Tibial nerve (tissue), 4 donors: ENCODE data around the gene BACH2. TPM values are rescaled to one million over a fixed set of nuclear protein-coding genes. Genes with fewer than 3 reads are reported as not detected.

Experiments
- DNase-seq, 2 donors: peaks; one replicate each; pipeline ENCODE4 v3.0.0-alpha.2; 2019; ENCODE audit warnings: low spot score in 2 of 2
- H3K27ac ChIP-seq, 4 donors: fragments of 200-600 bp; sonication (generic) in 3 of 4; one replicate each; pipeline ENCODE4 v1.5.1; 2017 to 2019; ENCODE audit warnings: mild to moderate bottlenecking in 1 of 4
- H3K27me3 ChIP-seq, 2 donors: fragments of 200-600 bp; sonication (generic) in 1 of 2; one replicate each; pipeline versions ENCODE4 v1.5.1 to v1.6.0; 2017 to 2019
- H3K36me3 ChIP-seq, 3 donors: fragments of 200-600 bp; sonication (generic); one replicate each; pipeline ENCODE4 v1.5.1; 2018 to 2019
- H3K4me1 ChIP-seq, 4 donors: fragments of 200-600 bp; sonication (generic) in 3 of 4; one replicate each; pipeline ENCODE4 v1.5.1; 2017 to 2019
- H3K4me3 ChIP-seq, 4 donors: fragments of 200-600 bp; sonication (generic) in 3 of 4; one replicate each; pipeline ENCODE4 v1.5.1; 2017 to 2019; ENCODE audit warnings: mild to moderate bottlenecking in 1 of 4, moderate library complexity in 1 of 4
- H3K9me3 ChIP-seq, 4 donors: fragments of 200-600 bp; sonication (generic) in 3 of 4; one replicate each; pipeline ENCODE4 v1.5.1; 2017 to 2019
- EP300 ChIP-seq, 2 donors: sonication (generic); formaldehyde crosslinking; IDR thresholded peaks; one replicate each; pipeline ENCODE4 v1.6.1; 2017; ENCODE audit warnings: antibody characterized with exemption in 2 of 2, mild to moderate bottlenecking in 1 of 2
- POLR2A ChIP-seq, 2 donors: fragments of 450-650 bp; IDR thresholded peaks; one replicate each; pipeline ENCODE4 v1.6.1; 2017; ENCODE audit warnings: antibody characterized with exemption in 2 of 2, mild to moderate bottlenecking in 2 of 2, moderate library complexity in 2 of 2
- WGBS, 2 donors: methylation state at CpG; one replicate each; pipeline ENCODE4 v1.1.5; 2018; 5-methylcytosine and 5-hydroxymethylcytosine counted together
- total RNA-seq, 4 donors: library from RNA; depleted of rRNA; stranded (reverse); fragments of >200 nt; gene quantifications; one replicate each; pipeline ENCODE4 v1.1.0, GENCODE V29; 2016
- TF ChIP-seq, protein P1 (sequence below), 5 experiments: fragments of 200-600 bp in 3 of 5; fragments of 450-650 bp in 2 of 5; sonication (generic) in 3 of 5; IDR thresholded peaks; one replicate each; pipeline ENCODE4 v1.5.1; 2016 to 2019; ENCODE audit warnings: antibody characterized with exemption in 5 of 5, mild to moderate bottlenecking in 3 of 5, moderate library complexity in 2 of 5

BACH2 gene
- total RNA-seq, 4 donors from 2014 or later = 4.4 to 11.1 (median 8.4) TPM

DNA sequence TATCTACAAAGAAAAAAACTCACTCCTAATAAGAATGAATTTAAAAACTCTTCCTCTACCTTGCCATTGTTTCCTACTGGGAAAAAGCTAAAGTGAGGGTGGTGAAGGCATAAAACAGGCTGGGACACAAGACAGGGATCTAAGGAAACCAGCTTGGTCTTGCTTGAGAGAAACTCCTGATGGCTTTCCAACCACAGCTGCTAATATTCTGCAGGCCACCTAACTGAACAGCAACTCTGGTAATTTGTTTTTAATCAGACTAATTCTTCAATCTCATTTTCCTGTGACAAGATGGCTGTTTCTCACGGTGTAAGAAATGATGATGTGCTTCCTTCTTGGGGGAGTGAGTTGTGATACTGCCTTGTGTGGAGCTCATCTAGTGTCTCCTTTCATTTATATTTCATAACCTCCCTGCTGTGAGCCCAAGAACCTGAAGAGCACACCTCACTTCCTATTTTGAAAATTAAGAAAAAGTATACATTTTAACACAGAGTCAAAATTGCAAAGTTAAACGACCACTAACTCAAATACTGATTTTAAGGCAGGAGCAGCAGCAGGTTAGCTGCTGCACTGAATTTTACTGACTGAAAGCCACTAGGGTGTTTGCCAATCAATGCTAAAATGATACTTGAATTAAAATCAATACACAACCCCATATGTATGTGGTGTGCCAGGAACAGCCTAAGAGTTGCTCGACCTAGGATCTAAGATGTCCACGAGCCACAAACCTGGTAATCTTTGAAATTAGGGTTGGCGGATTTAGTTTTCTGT, 58.0 kb downstream of the BACH2 start:
- H3K27me3 ChIP-seq = no peaks in the 10 kb centered on the region
- H3K27ac ChIP-seq = no peak overlapping the region
- TF ChIP-seq POLR2A (IDR thresholded peaks at IDR 0.05) (no peak), EP300 (IDR thresholded peaks at IDR 0.05) (no peak)
- TF ChIP-seq, protein P1, sequence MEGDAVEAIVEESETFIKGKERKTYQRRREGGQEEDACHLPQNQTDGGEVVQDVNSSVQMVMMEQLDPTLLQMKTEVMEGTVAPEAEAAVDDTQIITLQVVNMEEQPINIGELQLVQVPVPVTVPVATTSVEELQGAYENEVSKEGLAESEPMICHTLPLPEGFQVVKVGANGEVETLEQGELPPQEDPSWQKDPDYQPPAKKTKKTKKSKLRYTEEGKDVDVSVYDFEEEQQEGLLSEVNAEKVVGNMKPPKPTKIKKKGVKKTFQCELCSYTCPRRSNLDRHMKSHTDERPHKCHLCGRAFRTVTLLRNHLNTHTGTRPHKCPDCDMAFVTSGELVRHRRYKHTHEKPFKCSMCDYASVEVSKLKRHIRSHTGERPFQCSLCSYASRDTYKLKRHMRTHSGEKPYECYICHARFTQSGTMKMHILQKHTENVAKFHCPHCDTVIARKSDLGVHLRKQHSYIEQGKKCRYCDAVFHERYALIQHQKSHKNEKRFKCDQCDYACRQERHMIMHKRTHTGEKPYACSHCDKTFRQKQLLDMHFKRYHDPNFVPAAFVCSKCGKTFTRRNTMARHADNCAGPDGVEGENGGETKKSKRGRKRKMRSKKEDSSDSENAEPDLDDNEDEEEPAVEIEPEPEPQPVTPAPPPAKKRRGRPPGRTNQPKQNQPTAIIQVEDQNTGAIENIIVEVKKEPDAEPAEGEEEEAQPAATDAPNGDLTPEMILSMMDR (IDR thresholded peaks at IDR 0.05) = no peak
- no peaks in the 10 kb centered on the region for H3K36me3 ChIP-seq
- no peaks in the 10 kb centered on the region for H3K4me1 ChIP-seq
- WGBS, 2 donors = 72 to 76% methylated on average over 5 of the region's 5 CpGs
- H3K9me3 ChIP-seq = no peaks in the 10 kb centered on the region
- DNase-seq = no peak
- H3K4me3 ChIP-seq = no peak overlapping the region

DNA sequence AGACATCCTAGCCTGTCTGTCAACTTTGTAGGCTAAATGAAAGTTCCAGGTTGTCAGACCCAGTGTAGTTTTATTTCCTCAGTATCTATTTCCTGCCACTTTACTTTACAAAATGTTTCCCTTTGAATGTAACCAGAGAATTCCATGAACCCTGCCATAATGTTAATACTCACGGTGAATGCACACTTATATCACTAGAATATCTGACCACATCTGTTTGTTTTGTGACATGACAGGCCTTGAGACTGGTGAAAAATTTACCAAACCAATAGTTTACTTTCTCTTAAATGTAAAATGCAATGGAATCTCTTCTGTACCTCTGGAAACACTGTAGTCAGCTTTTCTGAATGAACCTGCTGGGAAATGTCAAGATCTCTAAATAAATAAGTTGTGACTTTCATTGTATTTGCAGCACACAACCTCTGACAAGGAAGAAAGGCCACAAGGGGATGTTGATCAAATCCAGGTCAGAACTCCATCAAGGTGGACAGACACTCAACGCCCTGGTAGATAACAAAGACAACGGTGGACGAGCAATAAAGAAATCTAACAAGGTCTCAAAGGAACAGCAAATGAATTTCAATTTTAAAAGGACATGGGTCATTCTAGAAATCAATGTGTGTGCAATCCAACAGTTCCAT, 59.2 kb downstream of the BACH2 start:
- H3K4me1 ChIP-seq = peaks cover 0 to 9% (median 0%) of the 10 kb centered on the region in 4 donors
- H3K27me3 ChIP-seq = no peaks in the 10 kb centered on the region
- TF ChIP-seq, protein P1 (IDR thresholded peaks at IDR 0.05) = no peak
- TF ChIP-seq POLR2A (IDR thresholded peaks at IDR 0.05) (no peak), EP300 (IDR thresholded peaks at IDR 0.05) (no peak)
- DNase-seq = no peak
- H3K27ac ChIP-seq = no peak overlapping the region
- no peaks in the 10 kb centered on the region for H3K36me3 ChIP-seq
- no peaks in the 10 kb centered on the region for H3K9me3 ChIP-seq
- H3K4me3 ChIP-seq = no peak overlapping the region
- 89 to 93% methylated on average over 4 of the region's 4 CpGs for WGBS, 2 donors

DNA sequence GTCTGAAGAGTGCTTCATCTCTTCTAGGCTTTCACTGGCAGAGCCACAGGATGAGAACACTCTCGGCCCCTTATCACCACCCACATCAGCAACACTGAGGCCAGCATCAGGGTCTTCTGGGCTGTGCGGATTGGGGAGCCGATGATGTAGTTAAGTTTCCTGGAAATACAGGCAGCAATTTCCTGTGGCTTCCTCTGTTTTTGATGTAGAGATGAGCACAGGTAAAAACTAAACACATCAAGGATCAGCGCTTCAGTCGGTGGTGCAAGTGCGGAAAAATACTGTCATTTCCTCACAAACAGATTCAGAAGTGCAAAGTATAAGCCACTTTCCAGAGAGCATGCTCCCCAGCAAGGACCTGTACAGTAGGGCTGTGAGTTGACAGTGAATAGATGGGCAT, 62.6 kb downstream of the BACH2 start:
- no peaks in the 10 kb centered on the region for H3K36me3 ChIP-seq
- no peaks in the 10 kb centered on the region for H3K27me3 ChIP-seq
- 93 to 95% methylated on average over 6 of the region's 6 CpGs for WGBS, 2 donors
- H3K27ac ChIP-seq = peak overlapping the region in 1 of 4 donors; percentile 22
- H3K4me1 ChIP-seq = peaks cover 0 to 40% (median 19%) of the 10 kb centered on the region in 4 donors
- TF ChIP-seq, protein P1 (IDR thresholded peaks at IDR 0.05) = no peak
- TF ChIP-seq EP300 (IDR thresholded peaks at IDR 0.05) (no peak), POLR2A (IDR thresholded peaks at IDR 0.05) (no peak)
- H3K9me3 ChIP-seq = no peaks in the 10 kb centered on the region
- no peak for DNase-seq
- H3K4me3 ChIP-seq = no peak overlapping the region

DNA sequence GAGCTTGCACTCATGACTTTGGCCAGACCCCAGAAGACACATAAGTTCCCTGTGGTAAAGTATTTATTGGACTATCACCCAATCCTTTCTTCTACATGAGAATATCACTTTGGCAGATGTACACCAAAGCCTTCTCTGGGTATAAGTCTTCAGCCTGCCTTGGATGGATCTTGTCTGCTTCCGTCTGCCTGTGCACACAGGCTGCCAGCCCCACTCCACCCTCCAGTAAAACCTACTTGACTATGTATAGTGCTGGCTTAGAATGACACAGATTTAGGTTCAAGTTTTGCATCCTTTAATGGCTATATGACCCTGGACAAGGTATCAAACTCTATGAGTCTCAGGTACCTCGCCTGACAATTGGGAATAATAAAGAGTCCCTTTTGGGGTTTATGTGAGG, 63.4 kb downstream of the BACH2 start:
- DNase-seq = no peak
- peak overlapping the region in 2 of 4 donors; percentile 24 to 53 for H3K27ac ChIP-seq
- H3K9me3 ChIP-seq = no peaks in the 10 kb centered on the region
- H3K36me3 ChIP-seq = no peaks in the 10 kb centered on the region
- peaks cover 0 to 44% (median 22%) of the 10 kb centered on the region in 4 donors for H3K4me1 ChIP-seq
- WGBS, 2 donors = 93 to 98% methylated on average over 2 of the region's 2 CpGs
- TF ChIP-seq, protein P1 (IDR thresholded peaks at IDR 0.05) = no peak
- TF ChIP-seq POLR2A (IDR thresholded peaks at IDR 0.05) (no peak), EP300 (IDR thresholded peaks at IDR 0.05) (no peak)
- H3K4me3 ChIP-seq = no peak overlapping the region
- H3K27me3 ChIP-seq = no peaks in the 10 kb centered on the region

DNA sequence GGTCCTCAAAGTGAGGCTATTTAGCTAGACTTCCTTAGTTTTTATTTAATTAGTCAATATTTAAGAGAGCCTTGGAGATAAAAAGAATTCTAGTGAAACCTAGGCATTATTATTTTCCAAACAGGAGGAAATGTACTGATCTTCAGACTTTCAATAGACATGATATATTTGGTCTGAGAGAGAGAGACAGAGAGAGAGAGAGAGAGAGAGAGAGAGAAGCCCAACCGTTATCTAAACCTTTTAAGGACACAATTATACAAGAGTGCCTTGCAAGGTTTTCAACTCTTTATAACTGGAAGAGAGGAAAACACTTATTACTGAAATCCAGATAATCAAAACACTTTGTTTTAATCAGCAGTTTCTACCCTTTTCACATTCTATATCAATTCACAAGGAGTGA, 64.8 kb downstream of the BACH2 start:
- peak overlapping the region in 2 of 4 donors; percentile 39 to 85 for H3K27ac ChIP-seq
- WGBS, 2 donors = 53 to 70% methylated on average over 1 of the region's 1 CpG
- no peak overlapping the region for H3K4me3 ChIP-seq
- peaks cover 0 to 51% (median 28%) of the 10 kb centered on the region in 4 donors for H3K4me1 ChIP-seq
- no peaks in the 10 kb centered on the region for H3K27me3 ChIP-seq
- TF ChIP-seq, protein P1 (IDR thresholded peaks at IDR 0.05) = no peak
- TF ChIP-seq EP300 (IDR thresholded peaks at IDR 0.05) (no peak), POLR2A (IDR thresholded peaks at IDR 0.05) (no peak)
- H3K9me3 ChIP-seq = no peaks in the 10 kb centered on the region
- H3K36me3 ChIP-seq = no peaks in the 10 kb centered on the region
- DNase-seq = no peak
